Measurements from ENCODE around the gene ATRN.
A peak's percentile ranks its signal among the peaks of the same experiment; 100 is the strongest.

GRCh38 chr20:3632311-3633004, 161.6 kb downstream of the ATRN start:
- TF ChIP-seq CTCF (IDR thresholded peaks at IDR 0.05; ENCODE audit: poor library complexity) (peak; percentile 11), EZH2phosphoT487 (IDR thresholded peaks at IDR 0.05; ENCODE audit: low read depth, severe bottlenecking, unreplicated experiment) (no peak), EZH2 (IDR thresholded peaks at IDR 0.05; ENCODE audit: borderline replicate concordance) (no peak)

Data from hepatocyte (in vitro differentiated cells).